AG08395 (cell line): ENCODE measurements around the gene EEF1B2.
"Not testable (repeated sequence)": the region's sequence is repeated elsewhere in the genome, so short reads cannot be mapped to it uniquely, and the experiment has no call there.

Experiments used
- DNase-seq: peaks from one replicate; pipeline ENCODE4 v3.0.0; 2012; ENCODE audit warnings: mixed read lengths, low spot score

The EEF1B2 gene

DNA sequence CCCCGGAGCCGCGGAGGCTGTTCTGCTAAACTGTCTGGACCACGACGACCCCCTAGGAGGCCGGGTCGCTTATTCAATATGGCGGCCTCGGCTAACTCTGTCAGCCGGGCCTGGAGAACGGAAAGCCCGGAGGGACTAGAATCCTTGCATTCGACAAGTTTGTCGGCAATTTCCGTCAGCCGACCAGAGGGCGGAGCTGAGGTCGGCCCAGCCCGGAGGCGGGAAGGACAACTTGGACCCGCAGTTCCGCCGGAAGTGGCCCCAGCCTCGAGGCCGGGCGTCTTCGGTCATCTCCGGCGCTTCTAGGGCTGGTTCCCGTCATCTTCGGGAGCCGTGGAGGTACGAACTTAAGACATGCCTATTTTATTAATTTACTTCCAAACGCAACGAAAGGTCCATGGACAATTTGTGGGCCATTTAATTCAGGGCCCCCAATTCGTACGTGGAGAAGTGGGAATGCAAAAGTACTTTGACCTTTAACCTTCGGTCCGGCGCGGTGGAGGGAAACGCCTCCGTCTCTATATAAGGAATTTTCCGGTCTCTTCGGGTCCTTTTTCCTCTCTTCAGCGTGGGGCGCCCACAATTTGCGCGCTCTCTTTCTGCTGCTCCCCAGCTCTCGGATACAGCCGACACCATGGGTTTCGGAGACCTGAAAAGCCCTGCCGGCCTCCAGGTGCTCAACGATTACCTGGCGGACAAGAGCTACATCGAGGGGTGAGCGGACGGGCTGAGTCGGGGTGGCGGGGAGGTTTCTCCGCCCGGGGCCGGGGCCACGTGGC lies at the start of gene EEF1B2, which contains the start of gene NDUFS1:
TSS of gene EEF1B2 (plus strand) at position 550 of the 779 bp plus-strand sequence. CDS start at position 635, 85 bp downstream.
TSS of gene NDUFS1 (minus strand) at position 99 of the 779 bp plus-strand sequence. CDS start 5,766 bp downstream, outside the sequence.
- peak; percentile 98 for DNase-seq

DNA sequence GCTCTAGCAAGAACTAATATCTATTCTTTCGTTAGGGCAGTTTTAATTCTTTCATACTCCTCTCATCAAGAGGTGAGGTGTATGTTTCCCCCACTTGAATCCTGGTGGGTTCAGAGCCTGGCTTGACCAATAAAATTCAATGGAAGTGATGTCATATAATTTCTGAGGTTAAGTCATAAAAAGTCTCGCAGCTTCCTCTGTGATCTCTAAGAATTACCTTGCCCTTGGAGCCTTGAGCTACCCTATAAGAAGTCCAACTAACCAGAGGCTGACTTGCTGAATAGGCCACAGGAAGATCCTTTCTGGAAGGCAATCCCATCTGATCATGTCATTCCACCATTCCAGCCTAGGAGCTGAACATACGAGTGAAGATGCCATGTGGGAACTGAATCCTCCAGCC lies 47.6 kb upstream of the EEF1B2 start:
- DNase-seq: no peak

DNA sequence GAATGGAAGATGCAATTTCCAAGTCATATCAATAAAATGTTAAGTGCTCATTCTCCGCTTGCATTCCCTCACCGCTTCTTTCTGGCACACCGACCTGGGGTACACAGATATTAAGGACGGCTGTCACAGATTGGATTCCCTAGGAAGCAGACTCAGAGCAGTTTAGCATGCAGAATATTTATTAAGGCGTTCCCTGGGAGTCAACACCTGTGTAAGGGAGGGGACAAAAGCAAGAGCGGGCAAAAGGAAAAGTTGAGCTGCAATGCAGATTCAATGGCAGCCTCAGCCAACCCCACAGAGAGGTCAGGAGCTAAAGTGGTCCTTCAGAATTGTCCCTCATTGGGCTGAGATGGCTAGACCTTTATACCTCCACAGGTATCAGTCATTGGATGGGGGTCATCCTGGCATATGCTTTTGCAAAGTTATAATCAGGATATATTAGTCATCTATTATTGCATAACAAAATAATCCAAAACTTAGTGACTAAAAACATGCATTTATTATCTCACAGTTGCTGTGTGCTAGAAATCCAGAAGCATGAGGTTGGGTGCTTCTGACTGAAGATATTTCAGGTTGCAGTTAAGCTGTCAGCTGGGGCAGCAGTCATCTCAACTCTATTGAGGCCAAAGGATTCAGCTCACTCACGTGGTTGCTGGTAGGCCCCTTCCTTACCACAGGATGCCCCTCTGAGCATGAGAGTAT lies 46.7 kb upstream of the EEF1B2 start:
- no peak for DNase-seq

DNA sequence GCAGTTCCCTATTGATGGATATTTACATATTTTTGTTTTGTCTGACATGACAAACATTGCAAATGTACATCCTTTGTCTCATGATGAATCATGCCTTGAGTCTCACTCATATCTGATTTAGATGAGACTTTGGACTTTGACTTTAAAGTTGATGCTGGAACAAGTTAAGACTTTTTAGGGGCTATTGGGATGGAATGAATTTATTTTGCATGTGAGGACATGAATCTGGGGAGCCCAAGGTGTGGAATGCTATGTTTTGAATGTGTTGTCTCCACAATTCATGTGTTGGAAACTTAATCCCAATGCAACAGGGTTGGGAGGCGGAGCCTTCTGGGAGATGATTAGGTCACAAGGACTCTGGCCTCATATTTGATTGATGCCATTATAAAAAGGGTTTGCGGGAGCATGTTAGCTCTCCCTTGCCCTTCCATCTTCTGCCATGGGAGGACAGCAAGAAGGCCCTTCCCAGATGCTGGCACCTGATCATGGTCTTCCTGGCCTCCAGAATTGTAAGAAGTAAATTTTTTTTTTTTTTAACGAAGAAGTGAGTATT lies 44.6 kb upstream of the EEF1B2 start:
- DNase-seq: no peak

DNA sequence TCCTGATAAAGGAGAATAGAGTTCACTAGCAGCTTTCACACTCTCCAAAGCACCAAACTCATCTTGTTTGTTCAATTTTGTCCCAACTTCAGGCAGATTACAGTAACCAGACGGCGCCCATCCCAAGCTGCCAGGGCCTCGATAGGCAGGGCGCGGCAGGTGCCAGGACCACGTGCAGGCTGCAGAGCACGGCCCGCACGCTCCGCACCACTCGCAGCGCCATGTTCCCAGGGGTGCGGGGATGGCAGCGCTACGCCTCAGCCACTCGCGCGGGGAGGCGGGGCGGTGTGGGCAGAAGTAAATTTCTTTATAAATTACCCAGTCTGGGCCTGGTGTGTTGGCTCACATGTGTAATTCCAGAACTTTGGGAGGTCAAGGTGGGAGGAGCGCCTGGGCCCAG lies 43.4 kb upstream of the EEF1B2 start:
- no peak for DNase-seq

DNA sequence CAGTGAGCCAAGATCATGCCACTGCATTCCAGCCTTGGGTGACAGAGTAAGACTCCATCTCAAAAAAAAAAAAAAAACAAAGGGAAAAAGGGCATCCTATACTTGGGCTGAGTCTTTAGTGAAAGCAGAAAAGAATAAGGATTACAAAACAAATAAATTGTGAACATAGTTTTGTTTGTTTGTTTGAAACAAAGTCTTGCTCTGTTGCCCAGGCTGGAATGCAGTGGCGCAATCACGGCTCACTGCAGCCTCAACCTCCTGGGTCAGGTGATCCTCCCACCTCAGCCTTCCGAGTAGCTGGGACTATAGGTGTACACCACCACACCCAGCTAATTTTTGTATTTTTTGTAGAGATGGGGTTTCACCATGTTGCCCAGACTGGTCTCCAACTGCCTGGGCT lies 37.1 kb upstream of the EEF1B2 start:
- not testable (repeated sequence) for DNase-seq

DNA sequence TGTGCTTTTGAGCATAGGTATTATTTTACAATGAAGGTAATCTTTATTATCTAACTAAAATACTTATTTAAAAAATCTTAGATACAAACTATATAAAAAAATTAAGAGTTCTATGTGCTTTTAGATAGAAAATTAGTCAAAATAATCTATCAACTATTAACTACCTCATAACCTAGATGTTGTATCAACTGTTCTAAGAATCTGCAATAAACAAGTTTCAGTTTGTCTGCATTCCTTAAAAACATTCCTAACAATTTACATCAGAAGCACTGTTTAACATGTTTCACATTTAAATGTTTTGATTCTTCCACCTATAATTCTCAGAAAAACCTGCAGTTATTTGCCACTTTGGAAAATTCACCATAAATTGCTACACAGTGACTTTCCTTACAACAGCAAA lies 33.8 kb upstream of the EEF1B2 start:
- no peak for DNase-seq

DNA sequence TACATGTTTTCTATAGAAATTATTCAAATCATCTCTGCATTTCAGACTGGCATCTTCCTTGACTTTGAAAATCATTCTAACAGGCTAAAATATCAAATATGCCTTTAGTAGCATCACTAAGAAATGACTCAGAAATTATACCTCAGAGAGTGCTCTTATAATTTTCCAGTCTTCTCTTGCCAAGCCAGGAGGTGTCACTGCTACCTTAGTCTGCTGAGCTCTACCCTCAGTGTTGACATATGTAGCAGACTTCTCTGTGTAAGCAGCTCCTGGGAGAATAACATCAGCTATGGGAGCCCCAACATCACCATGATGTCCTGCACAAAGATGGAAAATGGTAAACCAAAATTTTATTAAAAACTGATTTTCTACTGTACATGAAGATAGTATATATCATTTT lies 32.0 kb upstream of the EEF1B2 start:
- DNase-seq: no peak

DNA sequence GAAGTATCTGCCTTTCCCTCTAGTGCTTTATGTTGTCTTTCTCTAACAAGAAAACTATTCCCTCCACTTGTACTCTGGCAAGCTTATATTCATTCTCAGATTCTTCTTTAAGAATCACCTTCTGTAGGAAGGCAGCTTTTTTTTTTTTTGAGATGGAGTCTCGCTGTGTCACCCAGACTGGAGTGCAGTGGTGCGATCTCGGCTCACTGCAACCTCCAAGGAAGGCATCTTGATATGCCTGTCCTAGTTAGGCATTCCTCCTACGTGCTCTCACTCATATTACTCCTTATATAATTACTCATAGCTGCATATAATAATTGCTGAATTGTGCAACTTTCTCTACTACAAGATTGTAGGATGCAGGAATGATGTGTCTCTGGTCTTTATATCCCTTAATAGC lies 16.2 kb upstream of the EEF1B2 start:
- no peak for DNase-seq

DNA sequence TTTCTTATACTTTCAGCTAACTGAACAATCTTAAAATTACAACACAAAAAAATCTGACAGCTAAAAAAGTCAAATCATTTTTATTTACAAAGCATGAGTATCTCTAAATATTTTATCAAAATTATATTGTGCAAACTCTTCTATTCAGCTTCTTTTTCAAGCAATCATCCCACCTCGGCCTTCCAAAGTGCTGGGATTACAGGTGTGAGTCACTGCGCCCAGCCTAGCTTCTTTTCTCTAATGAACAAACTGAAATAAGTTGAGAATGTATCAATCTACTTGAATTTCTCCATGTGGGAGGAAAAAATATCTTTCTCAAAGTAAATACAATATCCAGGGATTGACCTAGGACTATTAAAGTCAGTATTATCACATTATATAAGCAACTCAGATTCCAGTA lies 15.3 kb upstream of the EEF1B2 start:
- no peak for DNase-seq

DNA sequence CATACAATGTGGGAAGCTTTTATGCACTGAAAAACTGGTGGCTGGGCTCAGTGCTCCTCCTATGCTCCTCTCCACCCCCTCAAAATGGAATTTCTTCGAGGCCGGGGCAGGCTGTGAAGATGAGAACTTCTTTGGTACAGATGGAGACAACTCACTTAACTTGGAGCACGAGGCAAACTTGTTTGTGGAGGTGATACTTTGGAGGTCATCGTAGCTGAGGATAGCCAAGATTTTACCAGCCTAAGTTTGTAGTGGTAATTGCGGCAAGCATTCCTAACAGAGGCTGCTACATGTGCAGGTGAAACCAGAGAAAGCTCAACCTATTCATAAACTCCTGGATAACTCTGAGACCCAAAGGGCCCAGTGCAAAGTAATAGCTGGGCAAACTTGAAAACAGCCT lies 14.0 kb upstream of the EEF1B2 start:
- DNase-seq: no peak

DNA sequence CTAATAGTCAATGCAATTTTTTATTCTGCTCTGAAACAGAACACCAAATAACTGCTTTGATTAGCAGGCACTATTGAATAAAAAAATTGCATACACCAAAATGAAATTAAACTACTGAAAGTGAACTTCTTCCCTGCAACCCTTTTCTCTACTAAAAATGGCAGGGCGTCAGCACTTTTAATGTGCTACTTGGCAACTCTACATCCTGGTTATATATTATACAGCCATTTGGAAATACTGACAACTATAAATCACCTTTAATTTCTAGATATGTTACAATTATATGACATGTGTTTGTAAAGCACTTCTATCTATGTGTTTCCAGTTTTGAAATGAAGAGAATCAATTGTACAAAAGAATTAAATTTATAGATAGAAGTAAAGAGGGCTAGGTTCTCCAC lies 10.4 kb upstream of the EEF1B2 start:
- DNase-seq: no peak

DNA sequence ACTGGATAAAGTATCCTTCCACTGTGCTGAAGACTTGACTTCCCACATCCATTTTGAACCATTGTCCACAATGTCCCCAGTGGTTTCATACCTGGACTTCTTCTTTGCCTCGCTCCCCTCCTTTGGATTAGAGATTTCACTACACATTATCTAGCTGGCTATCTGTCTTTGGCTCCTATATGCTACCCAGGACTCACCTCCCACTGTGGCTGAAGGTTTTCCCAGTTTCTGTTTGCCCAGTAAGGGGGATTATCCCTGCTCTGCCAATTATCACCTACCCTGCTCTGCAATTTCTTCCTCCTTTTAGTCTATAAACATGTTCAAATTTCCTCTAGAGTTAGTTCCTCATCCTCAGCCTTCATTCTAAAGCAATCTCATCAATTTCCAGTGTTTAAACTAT lies 9.5 kb upstream of the EEF1B2 start:
- DNase-seq: no peak

DNA sequence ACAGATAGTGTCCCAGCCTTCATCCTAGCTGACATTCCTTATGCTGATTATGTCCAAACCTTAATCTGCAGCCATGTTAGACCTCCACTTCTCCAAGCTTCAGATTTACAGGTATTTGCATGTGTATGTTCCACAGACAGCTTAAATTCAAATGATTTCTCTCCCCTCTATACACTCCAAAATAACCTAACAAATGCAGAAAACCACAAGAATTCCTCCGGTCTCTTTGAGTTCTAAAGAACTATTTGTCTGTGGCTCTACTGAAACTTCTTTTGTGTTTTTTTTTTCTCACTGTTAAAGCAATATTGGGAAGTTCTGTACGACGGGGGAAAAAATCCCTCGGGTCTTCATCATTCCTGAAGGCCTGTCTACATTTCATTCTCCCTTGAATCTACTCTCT lies 9.1 kb upstream of the EEF1B2 start:
- DNase-seq: no peak

DNA sequence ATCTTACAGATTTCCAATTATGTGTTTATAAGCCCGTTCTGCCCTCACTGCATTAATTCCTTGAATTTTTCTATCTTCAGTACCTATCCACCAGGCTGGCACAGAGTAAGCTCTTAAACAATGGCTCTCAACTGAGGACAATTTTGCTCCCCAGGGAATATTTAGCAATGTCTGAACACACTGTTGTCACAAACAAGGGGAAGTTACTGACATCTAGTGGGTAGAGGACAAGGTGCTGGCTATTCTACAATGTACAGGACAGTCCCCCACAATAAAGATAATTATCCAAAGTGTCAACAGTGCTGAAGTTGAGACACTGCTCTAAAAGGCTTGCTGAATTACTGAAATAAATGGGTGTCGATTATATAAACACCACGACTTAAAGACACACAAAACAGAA lies 5.5 kb upstream of the EEF1B2 start:
- no peak for DNase-seq

DNA sequence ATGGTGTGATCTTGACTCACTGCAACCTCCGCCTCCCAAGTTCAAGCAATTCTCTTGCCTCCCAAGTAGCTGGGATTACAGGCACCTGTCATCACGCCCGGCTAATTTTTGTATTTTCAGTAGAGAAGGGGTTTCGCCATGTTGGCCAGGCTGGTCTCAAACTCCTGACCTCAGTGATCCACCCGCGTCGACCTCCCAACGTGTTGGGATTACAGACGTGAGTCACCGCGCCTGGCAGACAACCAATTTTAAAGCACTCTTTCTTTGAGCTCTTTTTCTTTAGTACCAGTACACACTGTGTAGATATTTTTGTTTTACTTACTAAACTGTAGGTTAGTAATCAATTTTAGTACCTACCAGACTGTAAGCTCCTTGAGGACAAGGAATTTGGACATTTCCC lies 2.7 kb upstream of the EEF1B2 start:
- not testable (repeated sequence) for DNase-seq

DNA sequence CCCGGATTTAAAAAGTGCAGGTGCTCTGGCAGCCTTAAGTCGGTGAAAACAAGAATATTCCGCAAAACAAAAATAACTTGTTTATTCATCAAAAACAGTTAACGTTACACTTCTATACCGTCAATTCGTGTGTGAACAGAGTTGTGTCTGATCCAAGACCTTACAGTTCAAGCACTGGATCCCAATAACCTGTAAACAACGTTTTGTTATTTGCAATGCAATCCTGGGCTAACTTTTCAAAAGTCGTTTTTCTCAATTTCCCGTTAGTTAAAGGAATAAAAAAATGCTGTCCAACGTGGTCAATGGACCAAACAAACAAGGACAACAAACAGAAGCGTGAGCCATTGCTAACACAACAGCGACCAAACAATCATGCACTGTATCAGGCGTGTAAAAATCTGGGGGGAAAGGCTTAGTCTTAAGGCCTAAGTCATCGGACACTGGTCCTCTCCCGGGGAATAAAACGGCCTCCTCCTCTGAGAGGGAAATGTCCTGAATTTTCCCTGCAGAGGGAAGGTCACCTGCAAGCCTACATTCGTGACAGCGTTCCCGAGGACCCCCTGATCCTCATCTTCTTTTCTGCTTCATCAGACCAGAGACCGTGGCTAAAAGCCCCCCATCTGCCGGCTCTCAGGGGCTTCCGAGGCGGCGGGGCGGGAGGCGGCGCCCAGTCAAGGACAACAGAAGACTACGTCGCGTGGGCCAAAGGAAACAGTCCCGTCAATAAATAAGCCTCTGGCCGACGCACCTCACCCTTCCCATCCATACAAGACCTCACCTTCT lies 941 bp upstream of the EEF1B2 start:
- peak; percentile 21 for DNase-seq

DNA sequence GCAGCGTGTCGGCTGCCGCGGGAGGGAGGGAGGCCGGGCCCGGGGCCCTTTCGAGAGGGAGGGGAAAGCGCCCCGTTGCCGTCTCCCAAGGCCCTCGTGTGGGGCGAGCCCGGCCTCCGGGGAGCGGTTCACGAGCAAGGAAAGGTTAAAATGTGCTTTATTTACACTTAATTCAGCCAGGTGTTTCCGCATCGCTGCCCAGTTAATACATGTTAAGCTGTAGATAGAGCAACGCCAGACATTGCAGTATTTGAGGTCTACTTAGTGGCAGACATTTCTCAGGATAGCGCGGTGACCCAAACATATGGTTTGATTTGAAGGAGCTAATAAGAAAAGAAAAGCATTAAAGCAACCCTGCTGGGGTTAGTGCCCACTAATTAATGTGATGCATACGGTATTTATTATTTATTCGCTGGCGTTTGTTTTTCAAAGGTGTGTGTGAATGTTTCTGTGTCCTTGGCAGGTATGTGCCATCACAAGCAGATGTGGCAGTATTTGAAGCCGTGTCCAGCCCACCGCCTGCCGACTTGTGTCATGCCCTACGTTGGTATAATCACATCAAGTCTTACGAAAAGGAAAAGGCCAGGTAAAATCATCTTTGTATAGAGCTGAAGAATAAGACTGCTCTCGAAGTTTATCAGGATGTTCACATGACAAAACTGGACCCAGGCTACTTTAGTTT lies 571 bp downstream of the EEF1B2 start:
- DNase-seq: peak; percentile 61

DNA sequence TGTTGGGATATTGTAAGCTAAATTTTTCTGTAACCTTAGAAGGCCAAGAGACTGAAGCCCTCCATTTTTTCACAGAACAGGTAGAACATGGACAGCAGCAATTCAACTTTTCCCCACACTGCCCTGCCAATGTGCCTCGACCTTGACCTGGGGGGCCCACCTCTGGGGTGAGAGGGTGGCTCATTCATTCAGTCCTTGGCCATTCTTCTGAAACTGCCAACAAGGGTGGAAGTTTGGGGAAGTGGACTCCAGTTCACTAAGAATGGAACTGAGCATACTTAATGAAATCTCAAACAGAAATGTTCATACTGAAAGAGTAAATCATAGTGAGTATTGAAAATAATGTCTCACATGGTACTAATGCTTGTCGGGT lies 1.1 kb downstream of the EEF1B2 start:
- no peak for DNase-seq

DNA sequence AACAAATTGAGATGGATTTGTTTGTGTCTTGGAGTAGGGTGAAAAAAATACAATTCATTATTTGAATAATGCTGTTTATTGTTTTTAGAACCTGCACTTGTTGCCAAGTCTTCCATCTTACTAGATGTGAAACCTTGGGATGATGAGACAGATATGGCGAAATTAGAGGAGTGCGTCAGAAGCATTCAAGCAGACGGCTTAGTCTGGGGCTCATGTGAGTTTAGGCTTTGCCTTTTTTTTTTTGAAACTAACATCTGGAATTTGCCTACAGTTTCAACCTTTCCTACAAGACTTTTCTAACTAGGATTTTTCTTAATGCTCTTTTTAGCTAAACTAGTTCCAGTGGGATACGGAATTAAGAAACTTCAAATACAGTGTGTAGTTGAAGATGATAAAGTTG lies 2.7 kb downstream of the EEF1B2 start:
- not testable (repeated sequence) for DNase-seq

DNA sequence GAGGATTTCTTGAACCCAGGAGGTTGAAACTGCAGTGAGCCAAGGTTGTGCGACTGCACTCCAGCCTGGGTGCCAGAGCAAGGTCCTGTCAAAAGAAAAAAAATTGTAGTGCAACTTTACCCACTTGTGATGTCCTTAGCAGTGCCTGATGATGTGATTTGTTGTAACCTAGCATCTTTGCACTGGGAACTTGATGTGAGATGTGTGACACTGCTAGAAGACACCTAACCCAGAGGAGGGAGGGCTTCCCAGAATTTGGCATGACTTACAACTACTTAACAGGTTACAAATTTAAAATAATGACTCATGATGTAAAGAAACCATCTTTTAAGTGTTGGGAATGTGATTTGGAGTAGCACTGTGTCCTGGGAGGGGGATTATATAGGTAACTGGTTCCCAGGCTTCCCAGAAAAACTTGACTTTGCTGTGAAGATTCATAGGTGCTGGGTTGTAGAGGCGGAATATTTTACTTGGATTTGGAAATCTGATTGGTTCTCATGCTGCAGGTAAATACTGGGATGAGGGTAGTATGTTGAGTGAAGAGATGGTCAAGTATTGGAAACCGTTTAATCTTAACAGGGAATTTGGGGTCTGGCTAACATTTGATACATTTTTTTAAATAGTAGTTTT lies 3.7 kb downstream of the EEF1B2 start:
- DNase-seq: no peak
